GM23338 (cell line): ENCODE data around the gene CDH18. TPM values are rescaled to one million over a fixed set of nuclear protein-coding genes. Genes with fewer than 3 reads are reported as not detected.

Experiments
- ATAC-seq: fragments of 200-7000 bp; cut with Tn5 transposase; 3 replicates; pipeline ENCODE4 v1.9.1; 2020
- DNase-seq: peaks from one replicate; pipeline ENCODE4 v3.0.0-alpha.2; 2015; ENCODE audit warnings: low spot score
- H2AFZ ChIP-seq: fragments of 200-600 bp; sonication (generic); 2 replicates; pipeline ENCODE4 v1.8.0; 2016; ENCODE audit warnings: antibody characterized with exemption, mild to moderate bottlenecking, moderate library complexity
- H3F3A ChIP-seq: fragments of 200-600 bp; sonication (generic); replicated peaks from 2 replicates; pipeline ENCODE4 v1.8.0; 2017; ENCODE audit warnings: antibody characterized with exemption, mixed run types, low read depth
- H3K27ac ChIP-seq: fragments of 200-600 bp; sonication (generic); 2 replicates; pipeline ENCODE4 v1.6.1; 2016; ENCODE audit warnings: low read depth
- H3K27me3 ChIP-seq: fragments of 200-600 bp; sonication (generic); 2 replicates; pipeline ENCODE4 v1.8.0; 2016; ENCODE audit warnings: mild to moderate bottlenecking, mixed run types, moderate library complexity; ENCODE audit not compliant: insufficient read depth
- H3K36me3 ChIP-seq: fragments of 200-600 bp; sonication (generic); 2 replicates; pipeline ENCODE4 v1.8.0; 2016; ENCODE audit warnings: mild to moderate bottlenecking; ENCODE audit not compliant: insufficient read depth
- H3K4me1 ChIP-seq: fragments of 200-600 bp; sonication (generic); 2 replicates; pipeline ENCODE4 v1.8.0; 2016; ENCODE audit warnings: mild to moderate bottlenecking, moderate library complexity; ENCODE audit not compliant: insufficient read depth
- H3K4me2 ChIP-seq: fragments of 200-600 bp; sonication (generic); 2 replicates; pipeline ENCODE4 v1.7.1; 2017; ENCODE audit warnings: mixed run types
- H3K4me3 ChIP-seq: fragments of 200-600 bp; sonication (generic); 2 replicates; pipeline ENCODE4 v1.6.1; 2016; ENCODE audit warnings: mixed run types
- H3K79me2 ChIP-seq: fragments of 200-600 bp; sonication (generic); replicated peaks from 2 replicates; pipeline ENCODE4 v1.8.0; 2017; ENCODE audit warnings: mild to moderate bottlenecking; ENCODE audit not compliant: insufficient read depth
- H3K9me2 ChIP-seq: fragments of 200-600 bp; sonication (generic); 2 replicates; pipeline ENCODE4 v1.8.0; 2017; ENCODE audit not compliant: insufficient read depth
- H4K20me1 ChIP-seq: fragments of 200-600 bp; sonication (generic); replicated peaks from 2 replicates; pipeline ENCODE4 v1.8.0; 2017; ENCODE audit warnings: mild to moderate bottlenecking; ENCODE audit not compliant: insufficient read depth
- H3K27ac Mint-ChIP-seq: 2 replicates; pipeline ENCODE4 v1.8.0; 2020; ENCODE audit warnings: inconsistent platforms, mild to moderate bottlenecking, moderate library complexity, mixed read lengths
- H3K27me3 Mint-ChIP-seq: 3 replicates; pipeline ENCODE4 v1.8.0; 2022; ENCODE audit warnings: low read depth, mild to moderate bottlenecking, moderate library complexity, mixed read lengths, inconsistent platforms; ENCODE audit not compliant: insufficient read depth, poor library complexity
- H3K36me3 Mint-ChIP-seq: 3 replicates; pipeline ENCODE4 v1.8.0; 2021; ENCODE audit warnings: low read depth, mild to moderate bottlenecking, inconsistent platforms, moderate library complexity, mixed read lengths
- H3K4me1 Mint-ChIP-seq: 3 replicates; pipeline ENCODE4 v1.8.0; 2020; ENCODE audit warnings: mild to moderate bottlenecking, inconsistent platforms, mixed read lengths
- H3K4me3 Mint-ChIP-seq: 3 replicates; pipeline ENCODE4 v1.8.0; 2021; ENCODE audit warnings: moderate library complexity, mild to moderate bottlenecking, inconsistent platforms, mixed read lengths
- H3K9me3 Mint-ChIP-seq: 3 replicates; pipeline ENCODE4 v1.8.0; 2020; ENCODE audit warnings: moderate library complexity, mild to moderate bottlenecking, inconsistent platforms, mixed read lengths
- CREB1 ChIP-seq: fragments of 250-450 bp; sonication (Bioruptor Pico); IDR thresholded peaks from 2 replicates; pipeline ENCODE4 v1.5.0; 2020; ENCODE audit warnings: low read depth, mild to moderate bottlenecking, moderate library complexity
- CTCF ChIP-seq, 2 experiments: fragments of 200-600 bp in 1 of 2; sonication (generic) in 1 of 2; conservative IDR thresholded peaks; 2 replicates each; pipeline versions ENCODE4 v1.5.1 to v1.6.1; 2016 to 2017; ENCODE audit warnings: antibody characterized with exemption in 2 of 2, low read depth in 2 of 2, mild to moderate bottlenecking in 2 of 2, moderate library complexity in 1 of 2
- ETS1 ChIP-seq: IDR thresholded peaks from 2 replicates; pipeline ENCODE4 v1.6.1; 2016; ENCODE audit warnings: antibody characterized with exemption
- EZH2 ChIP-seq: fragments of 200-600 bp; sonication (generic); IDR thresholded peaks from one replicate; pipeline ENCODE4 v1.8.0; 2017; ENCODE audit warnings: antibody characterized with exemption, mild to moderate bottlenecking, low read depth; ENCODE audit not compliant: unreplicated experiment
- EZH2phosphoT487 ChIP-seq: fragments of 200-600 bp; sonication (generic); IDR thresholded peaks from one replicate; pipeline ENCODE4 v1.8.1; 2018; ENCODE audit warnings: antibody characterized with exemption; ENCODE audit not compliant: unreplicated experiment
- JUNB ChIP-seq: IDR thresholded peaks from one replicate; pipeline ENCODE4 v1.6.1; 2016; ENCODE audit warnings: antibody characterized with exemption; ENCODE audit not compliant: unreplicated experiment
- NANOG ChIP-seq: IDR thresholded peaks from 2 replicates; pipeline ENCODE4 v1.6.1; 2016; ENCODE audit warnings: antibody characterized with exemption, borderline replicate concordance
- POLR2AphosphoS5 ChIP-seq: IDR thresholded peaks from 2 replicates; pipeline ENCODE4 v1.6.1; 2016; ENCODE audit warnings: antibody characterized with exemption, low read depth
- STAT1 ChIP-seq: IDR thresholded peaks from one replicate; pipeline ENCODE4 v1.6.1; 2016; ENCODE audit warnings: antibody characterized with exemption; ENCODE audit not compliant: unreplicated experiment
- ZNF114 ChIP-seq: fragments of 250-450 bp; sonication (Bioruptor Pico); IDR thresholded peaks from 2 replicates; pipeline ENCODE4 v1.5.0; 2020; ENCODE audit warnings: mild to moderate bottlenecking, moderate library complexity
- ZNF331 ChIP-seq: fragments of 250-450 bp; sonication (Bioruptor Pico); IDR thresholded peaks from 2 replicates; pipeline ENCODE4 v1.5.0; 2020; ENCODE audit warnings: low read depth, mild to moderate bottlenecking, moderate library complexity
- ZNF462 ChIP-seq: fragments of 250-450 bp; sonication (Bioruptor Pico); IDR thresholded peaks from 2 replicates; pipeline ENCODE4 v1.5.0; 2020; ENCODE audit warnings: mild to moderate bottlenecking, moderate library complexity
- polyA plus RNA-seq: library from polyadenylated mRNA; unstranded; fragments of >200 nt; fragmentation: Nextera tagmentation; extraction: Ambion mirVana; gene quantifications from 2 replicates; pipeline ENCODE4 v1.2.1, GENCODE V29; 2016
- total RNA-seq: library from RNA; depleted of rRNA; stranded (reverse); fragments of >200 nt; shearing (Covaris generic); gene quantifications from 2 replicates; pipeline ENCODE4 v1.2.3, GENCODE V29; 2014
- TF ChIP-seq, protein P1 (sequence below): IDR thresholded peaks from one replicate; pipeline ENCODE4 v1.6.1; 2018; ENCODE audit warnings: antibody characterized with exemption; ENCODE audit not compliant: unreplicated experiment

Gene CDH18
- total and polyA plus RNA-seq, 2 experiments from 2014 or later, result 1.3 TPM; not detected in 1

- Mint-ChIP-seq H3K4me3 (no peak overlapping the region), H3K4me1 (no peaks in the 10 kb centered on the region; the same call in 1 of the 3 replicates), H3K36me3 (peaks cover 26% of the 10 kb centered on the region), H3K27me3 (no peaks in the 10 kb centered on the region), H3K9me3 (peaks cover 25% of the 10 kb centered on the region), H3K27ac (no peak overlapping the region)
- Histone ChIP-seq H2AFZ (no peak overlapping the region), H3K4me1 (no peaks in the 10 kb centered on the region), H4K20me1 (no peaks in the 10 kb centered on the region), H3K79me2 (no peaks in the 10 kb centered on the region), H3K9me2 (peaks cover 9% of the 10 kb centered on the region; the same call in 1 of the 2 replicates), H3K27ac (no peak overlapping the region), H3K36me3 (no peaks in the 10 kb centered on the region), H3K4me3 (no peak overlapping the region), H3F3A (no peaks in the 10 kb centered on the region), H3K4me2 (no peak overlapping the region), H3K27me3 (no peaks in the 10 kb centered on the region)
- DNase-seq (no peak), ATAC-seq (no peak)
- TF ChIP-seq ZNF331 (CRISPR knock-in tag) (no peak), STAT1 (no peak), EZH2phosphoT487 (no peak), JUNB (no peak), EZH2 (no peak), ETS1 (no peak), CTCF (conservative IDR thresholded peaks at IDR 0.05; ENCODE audit: low read depth in 2 of 2) (no peak), CREB1 (CRISPR knock-in tag) (no peak), ZNF114 (CRISPR knock-in tag) (no peak), ZNF462 (CRISPR knock-in tag) (no peak), NANOG (no peak), POLR2AphosphoS5 (no peak)
- TF ChIP-seq, protein P1, sequence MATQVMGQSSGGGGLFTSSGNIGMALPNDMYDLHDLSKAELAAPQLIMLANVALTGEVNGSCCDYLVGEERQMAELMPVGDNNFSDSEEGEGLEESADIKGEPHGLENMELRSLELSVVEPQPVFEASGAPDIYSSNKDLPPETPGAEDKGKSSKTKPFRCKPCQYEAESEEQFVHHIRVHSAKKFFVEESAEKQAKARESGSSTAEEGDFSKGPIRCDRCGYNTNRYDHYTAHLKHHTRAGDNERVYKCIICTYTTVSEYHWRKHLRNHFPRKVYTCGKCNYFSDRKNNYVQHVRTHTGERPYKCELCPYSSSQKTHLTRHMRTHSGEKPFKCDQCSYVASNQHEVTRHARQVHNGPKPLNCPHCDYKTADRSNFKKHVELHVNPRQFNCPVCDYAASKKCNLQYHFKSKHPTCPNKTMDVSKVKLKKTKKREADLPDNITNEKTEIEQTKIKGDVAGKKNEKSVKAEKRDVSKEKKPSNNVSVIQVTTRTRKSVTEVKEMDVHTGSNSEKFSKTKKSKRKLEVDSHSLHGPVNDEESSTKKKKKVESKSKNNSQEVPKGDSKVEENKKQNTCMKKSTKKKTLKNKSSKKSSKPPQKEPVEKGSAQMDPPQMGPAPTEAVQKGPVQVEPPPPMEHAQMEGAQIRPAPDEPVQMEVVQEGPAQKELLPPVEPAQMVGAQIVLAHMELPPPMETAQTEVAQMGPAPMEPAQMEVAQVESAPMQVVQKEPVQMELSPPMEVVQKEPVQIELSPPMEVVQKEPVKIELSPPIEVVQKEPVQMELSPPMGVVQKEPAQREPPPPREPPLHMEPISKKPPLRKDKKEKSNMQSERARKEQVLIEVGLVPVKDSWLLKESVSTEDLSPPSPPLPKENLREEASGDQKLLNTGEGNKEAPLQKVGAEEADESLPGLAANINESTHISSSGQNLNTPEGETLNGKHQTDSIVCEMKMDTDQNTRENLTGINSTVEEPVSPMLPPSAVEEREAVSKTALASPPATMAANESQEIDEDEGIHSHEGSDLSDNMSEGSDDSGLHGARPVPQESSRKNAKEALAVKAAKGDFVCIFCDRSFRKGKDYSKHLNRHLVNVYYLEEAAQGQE, result no peak
These were observed 29.0 kb upstream of the CDH18 start for GRCh38 chr5:20017021-20017420.
